ENCODE measurements around the gene ZBTB7C. TPM values are rescaled to one million over a fixed set of nuclear protein-coding genes. Genes with fewer than 3 reads are reported as not detected.
A peak's percentile ranks its signal among the peaks of the same experiment; 100 is the strongest.

ZBTB7C gene
- polyA plus RNA-seq, 2 of the 4 experiments (the other 2 are of a cell fraction), result 0.10 to 0.12 TPM

DNA sequence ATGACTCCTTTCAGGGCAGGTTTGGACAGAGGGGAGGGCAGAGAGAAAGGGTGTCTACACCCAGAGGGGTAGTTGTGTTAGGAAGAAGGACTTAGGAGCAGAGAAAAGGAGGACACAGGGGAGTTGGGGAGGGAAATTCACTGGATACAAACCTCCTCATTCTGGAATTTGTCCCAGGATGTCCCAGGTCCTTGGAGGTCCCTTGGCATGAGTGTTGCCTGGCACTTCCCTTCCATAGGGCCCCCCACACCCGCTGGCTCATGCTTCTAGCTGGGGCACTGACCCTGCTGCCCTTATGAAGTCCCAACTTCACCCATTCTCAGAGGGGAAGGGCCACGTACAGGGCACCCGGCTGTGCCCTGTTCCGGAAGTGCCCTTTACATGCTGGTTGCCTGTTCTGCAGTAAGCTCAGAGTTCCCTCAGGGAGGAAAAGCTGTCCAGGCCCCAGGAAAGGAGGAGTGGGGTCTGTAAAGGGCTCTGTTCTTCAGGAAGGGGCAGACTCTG lies 385.1 kb downstream of the ZBTB7C start (continued):
- TF ChIP-seq, protein P1, sequence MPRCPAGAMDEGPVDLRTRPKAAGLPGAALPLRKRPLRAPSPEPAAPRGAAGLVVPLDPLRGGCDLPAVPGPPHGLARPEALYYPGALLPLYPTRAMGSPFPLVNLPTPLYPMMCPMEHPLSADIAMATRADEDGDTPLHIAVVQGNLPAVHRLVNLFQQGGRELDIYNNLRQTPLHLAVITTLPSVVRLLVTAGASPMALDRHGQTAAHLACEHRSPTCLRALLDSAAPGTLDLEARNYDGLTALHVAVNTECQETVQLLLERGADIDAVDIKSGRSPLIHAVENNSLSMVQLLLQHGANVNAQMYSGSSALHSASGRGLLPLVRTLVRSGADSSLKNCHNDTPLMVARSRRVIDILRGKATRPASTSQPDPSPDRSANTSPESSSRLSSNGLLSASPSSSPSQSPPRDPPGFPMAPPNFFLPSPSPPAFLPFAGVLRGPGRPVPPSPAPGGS (IDR thresholded peaks at IDR 0.05), result no peak

DNA sequence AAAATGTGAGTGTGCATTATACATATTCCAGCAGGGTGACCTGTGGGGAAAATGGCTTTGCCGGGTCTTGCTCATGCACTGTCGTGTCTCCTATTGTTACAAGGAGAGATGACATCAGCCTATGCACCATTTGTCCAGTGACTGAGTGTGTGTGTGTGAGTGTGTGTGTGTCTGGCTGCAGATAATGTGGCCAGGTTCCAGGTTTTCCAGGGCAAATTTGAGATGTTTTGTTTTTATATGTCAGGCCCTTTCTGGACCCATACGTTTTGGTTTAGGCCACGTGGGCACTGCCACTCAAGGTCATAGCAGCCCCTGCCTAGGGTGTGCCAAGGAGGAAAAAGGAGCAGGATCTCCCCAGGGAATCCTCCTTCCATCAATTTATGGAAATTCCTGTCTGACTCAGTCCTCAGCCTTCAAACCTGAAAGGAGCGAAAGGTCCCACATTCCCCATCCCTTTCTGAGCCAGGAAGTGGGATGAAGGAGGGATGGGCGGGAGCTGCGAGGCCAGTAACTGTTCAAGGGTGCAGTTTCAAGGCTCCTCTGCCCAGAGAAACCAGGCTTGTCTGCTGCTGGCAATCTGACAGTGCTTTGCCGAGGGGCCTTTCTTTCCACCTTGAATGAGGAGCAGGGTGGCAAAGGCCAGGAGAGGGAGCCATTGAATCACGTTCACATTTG lies 385.7 kb downstream of the ZBTB7C start:
- H3K9me3 ChIP-seq, result no peaks in the 10 kb centered on the region
- DNase-seq (ENCODE audit: low read depth in 1 of 2, low spot score in 1 of 2) (peak; percentile 65 to 76), ATAC-seq (peak; percentile 68 to 74), FAIRE-seq (no peak)
- ChIA-PET POLR2A (interaction anchor here (0.9 kb wide), 1 partner anchor 93 kb away, joined by 3 read pairs; the partner anchor contains the start of gene SMAD2), CTCF (interaction anchor here (0.7 to 2.8 kb wide), 14 partner anchors 7 to 445 kb away, joined by 3 to 16 read pairs (median 6); no protein-coding TSS in a partner anchor)
- H3K4me1 ChIP-seq, result peaks cover 61% of the 10 kb centered on the region
- H3K4me3 ChIP-seq, result no peak overlapping the region
- peak overlapping the region; percentile 81 to 91 for H3K27ac ChIP-seq
- WGBS (ENCODE audit: missing lambda C conversion rate), result 14% methylated on average over 8 of the region's 9 CpGs
- H3K4me2 ChIP-seq, result peak overlapping the region; percentile 45
- TF ChIP-seq RAD21 (conservative IDR thresholded peaks at IDR 0.05 in 1 of 2, IDR thresholded peaks at IDR 0.05 in 1 of 2) (peak; percentile 71 to 75), JUNB (IDR thresholded peaks at IDR 0.05) (peak; percentile 25; the same call in 1 of the 2 replicates), SMC3 (IDR thresholded peaks at IDR 0.05) (peak; percentile 62), GATA3 (IDR thresholded peaks at IDR 0.05; ENCODE audit: borderline replicate concordance) (peak; percentile 39; the same call in 1 of the 2 replicates), CEBPB (IDR thresholded peaks at IDR 0.05) (no peak), KDM5A (IDR thresholded peaks at IDR 0.05) (no peak)
- TF ChIP-seq, protein P2, sequence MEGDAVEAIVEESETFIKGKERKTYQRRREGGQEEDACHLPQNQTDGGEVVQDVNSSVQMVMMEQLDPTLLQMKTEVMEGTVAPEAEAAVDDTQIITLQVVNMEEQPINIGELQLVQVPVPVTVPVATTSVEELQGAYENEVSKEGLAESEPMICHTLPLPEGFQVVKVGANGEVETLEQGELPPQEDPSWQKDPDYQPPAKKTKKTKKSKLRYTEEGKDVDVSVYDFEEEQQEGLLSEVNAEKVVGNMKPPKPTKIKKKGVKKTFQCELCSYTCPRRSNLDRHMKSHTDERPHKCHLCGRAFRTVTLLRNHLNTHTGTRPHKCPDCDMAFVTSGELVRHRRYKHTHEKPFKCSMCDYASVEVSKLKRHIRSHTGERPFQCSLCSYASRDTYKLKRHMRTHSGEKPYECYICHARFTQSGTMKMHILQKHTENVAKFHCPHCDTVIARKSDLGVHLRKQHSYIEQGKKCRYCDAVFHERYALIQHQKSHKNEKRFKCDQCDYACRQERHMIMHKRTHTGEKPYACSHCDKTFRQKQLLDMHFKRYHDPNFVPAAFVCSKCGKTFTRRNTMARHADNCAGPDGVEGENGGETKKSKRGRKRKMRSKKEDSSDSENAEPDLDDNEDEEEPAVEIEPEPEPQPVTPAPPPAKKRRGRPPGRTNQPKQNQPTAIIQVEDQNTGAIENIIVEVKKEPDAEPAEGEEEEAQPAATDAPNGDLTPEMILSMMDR (IDR thresholded peaks at IDR 0.05), result peak; percentile 62
- TF ChIP-seq, protein P3, sequence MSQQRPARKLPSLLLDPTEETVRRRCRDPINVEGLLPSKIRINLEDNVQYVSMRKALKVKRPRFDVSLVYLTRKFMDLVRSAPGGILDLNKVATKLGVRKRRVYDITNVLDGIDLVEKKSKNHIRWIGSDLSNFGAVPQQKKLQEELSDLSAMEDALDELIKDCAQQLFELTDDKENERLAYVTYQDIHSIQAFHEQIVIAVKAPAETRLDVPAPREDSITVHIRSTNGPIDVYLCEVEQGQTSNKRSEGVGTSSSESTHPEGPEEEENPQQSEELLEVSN (IDR thresholded peaks at IDR 0.05; ENCODE audit: borderline replicate concordance, low read depth), result peak; percentile 60; the same call in 1 of the 2 replicates
- TF ChIP-seq, protein P4, sequence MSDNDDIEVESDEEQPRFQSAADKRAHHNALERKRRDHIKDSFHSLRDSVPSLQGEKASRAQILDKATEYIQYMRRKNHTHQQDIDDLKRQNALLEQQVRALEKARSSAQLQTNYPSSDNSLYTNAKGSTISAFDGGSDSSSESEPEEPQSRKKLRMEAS (IDR thresholded peaks at IDR 0.05), result peak; percentile 56
- TF ChIP-seq, protein P5, sequence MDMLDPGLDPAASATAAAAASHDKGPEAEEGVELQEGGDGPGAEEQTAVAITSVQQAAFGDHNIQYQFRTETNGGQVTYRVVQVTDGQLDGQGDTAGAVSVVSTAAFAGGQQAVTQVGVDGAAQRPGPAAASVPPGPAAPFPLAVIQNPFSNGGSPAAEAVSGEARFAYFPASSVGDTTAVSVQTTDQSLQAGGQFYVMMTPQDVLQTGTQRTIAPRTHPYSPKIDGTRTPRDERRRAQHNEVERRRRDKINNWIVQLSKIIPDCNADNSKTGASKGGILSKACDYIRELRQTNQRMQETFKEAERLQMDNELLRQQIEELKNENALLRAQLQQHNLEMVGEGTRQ (IDR thresholded peaks at IDR 0.05), result peak; percentile 37; the same call in 1 of the 2 replicates

DNA sequence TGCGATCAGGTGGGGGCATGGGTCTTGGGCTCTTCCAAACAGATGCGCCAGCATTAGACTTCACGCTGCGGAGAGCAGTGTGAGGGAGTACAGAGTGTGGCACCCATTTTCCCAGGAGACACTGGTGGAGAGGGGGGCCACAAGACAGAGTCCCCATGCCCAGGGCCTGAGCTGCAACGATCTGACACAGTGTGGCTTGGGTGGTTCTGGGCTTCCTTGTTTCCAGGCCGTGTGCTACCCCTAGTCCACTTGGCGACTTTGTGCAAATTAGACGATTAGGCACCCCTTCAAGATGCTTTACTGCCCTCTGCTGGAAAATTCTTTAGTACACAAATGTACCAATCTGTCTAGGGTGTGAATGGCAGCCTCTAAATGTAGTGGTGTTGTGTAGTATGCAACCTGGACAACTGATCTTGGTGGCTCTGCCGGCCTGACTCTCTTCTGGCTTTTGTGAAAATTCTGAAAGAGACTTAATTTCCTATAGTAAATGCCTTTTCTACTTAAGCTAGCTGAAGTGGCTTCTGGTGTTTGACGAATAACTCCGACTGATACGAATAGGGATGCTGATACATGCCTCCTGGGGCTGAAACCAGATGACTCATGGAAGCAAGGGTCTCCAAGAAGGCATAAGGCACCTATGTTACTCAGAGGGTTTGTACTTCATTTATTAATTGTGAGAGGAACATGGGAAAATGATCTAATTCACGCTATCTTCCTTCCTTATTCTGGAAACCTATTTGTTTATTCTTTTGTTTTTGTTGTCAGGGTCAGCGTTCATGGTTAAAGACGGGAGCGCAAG lies 386.5 kb downstream of the ZBTB7C start:
- H3K4me2 ChIP-seq, result peak overlapping the region; percentile 45
- FAIRE-seq (peak; percentile 65), DNase-seq (ENCODE audit: low read depth in 1 of 2, low spot score in 1 of 2) (peak; percentile 68 to 82), ATAC-seq (peak; percentile 75 to 89)
- peak overlapping the region; percentile 81 to 91 for H3K27ac ChIP-seq
- H3K4me3 ChIP-seq, result no peak overlapping the region
- peaks cover 59% of the 10 kb centered on the region for H3K4me1 ChIP-seq
- H3K9me3 ChIP-seq, result no peaks in the 10 kb centered on the region
- ChIA-PET POLR2A (no interaction called here), CTCF (interaction anchor here (0.5 to 2.6 kb wide), 16 partner anchors 8 to 945 kb away, joined by 3 to 16 read pairs (median 4); no protein-coding TSS in a partner anchor)
- WGBS (ENCODE audit: missing lambda C conversion rate), result 61% methylated on average over 9 of the region's 16 CpGs
- no peak for TF ChIP-seq EHF (CRISPR knock-in tag; IDR thresholded peaks at IDR 0.05)
- TF ChIP-seq PHF8 (IDR thresholded peaks at IDR 0.05; ENCODE audit: borderline replicate concordance, low read depth), result no peak
- TF ChIP-seq CBX2 (IDR thresholded peaks at IDR 0.05; ENCODE audit: borderline replicate concordance, low read depth), result no peak
- TF ChIP-seq HOXA7 (CRISPR knock-in tag; IDR thresholded peaks at IDR 0.05), result no peak
- no peak for TF ChIP-seq CBX8 (IDR thresholded peaks at IDR 0.05)
- TF ChIP-seq, protein P6, sequence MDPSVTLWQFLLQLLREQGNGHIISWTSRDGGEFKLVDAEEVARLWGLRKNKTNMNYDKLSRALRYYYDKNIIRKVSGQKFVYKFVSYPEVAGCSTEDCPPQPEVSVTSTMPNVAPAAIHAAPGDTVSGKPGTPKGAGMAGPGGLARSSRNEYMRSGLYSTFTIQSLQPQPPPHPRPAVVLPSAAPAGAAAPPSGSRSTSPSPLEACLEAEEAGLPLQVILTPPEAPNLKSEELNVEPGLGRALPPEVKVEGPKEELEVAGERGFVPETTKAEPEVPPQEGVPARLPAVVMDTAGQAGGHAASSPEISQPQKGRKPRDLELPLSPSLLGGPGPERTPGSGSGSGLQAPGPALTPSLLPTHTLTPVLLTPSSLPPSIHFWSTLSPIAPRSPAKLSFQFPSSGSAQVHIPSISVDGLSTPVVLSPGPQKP (IDR thresholded peaks at IDR 0.05; ENCODE audit: low read depth, low read length), result no peak
- peak; percentile 77 for TF ChIP-seq SMC3 (IDR thresholded peaks at IDR 0.05)
- TF ChIP-seq, protein P2 (IDR thresholded peaks at IDR 0.05), result peak; percentile 65
- no peak for TF ChIP-seq EHMT2 (IDR thresholded peaks at IDR 0.05; ENCODE audit: low read depth)
- TF ChIP-seq FOSB (CRISPR knock-in tag; IDR thresholded peaks at IDR 0.05), result no peak
- TF ChIP-seq MYC (IDR thresholded peaks at IDR 0.05; ENCODE audit: borderline replicate concordance, low read length), result no peak
- TF ChIP-seq ZSCAN20 (CRISPR knock-in tag; IDR thresholded peaks at IDR 0.05), result no peak
- no peak for TF ChIP-seq ZNF302 (CRISPR knock-in tag; IDR thresholded peaks at IDR 0.05)
- no peak for TF ChIP-seq POLR2A (IDR thresholded peaks at IDR 0.05; ENCODE audit: low read length)
- TF ChIP-seq ZC3H11A (IDR thresholded peaks at IDR 0.05), result no peak

All from A549 (cell line).